Measurements from ENCODE around the gene CLCA2.

DNA sequence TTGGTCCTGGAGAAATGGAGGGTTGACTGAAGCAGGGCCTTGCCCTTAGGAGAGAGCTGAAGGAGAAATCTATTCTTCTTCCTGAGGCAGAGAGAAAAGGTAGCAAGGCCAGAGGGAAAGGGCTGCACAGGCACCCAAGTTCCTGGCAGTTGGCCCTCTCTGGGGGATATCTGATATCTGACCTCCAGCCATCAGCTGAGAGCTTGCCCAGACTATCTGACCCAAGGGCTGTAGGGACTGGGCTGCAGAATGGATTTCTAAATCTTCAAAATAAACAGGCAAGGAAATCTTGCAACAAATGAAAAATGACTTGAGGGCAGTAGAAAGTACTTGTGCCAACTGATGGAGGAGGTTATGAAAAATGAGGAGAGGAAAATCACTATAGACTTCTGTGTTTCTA lies 498 bp upstream of the CLCA2 start:
- TF ChIP-seq TAF1 (IDR thresholded peaks at IDR 0.05; ENCODE audit: borderline replicate concordance, insufficient read depth, low read length) (no peak), POLR2AphosphoS5 (IDR thresholded peaks at IDR 0.05; ENCODE audit: low read depth, low read length) (no peak)

Data from PFSK-1 (cell line).